ENCODE data around the gene CPNE4.

DNA sequence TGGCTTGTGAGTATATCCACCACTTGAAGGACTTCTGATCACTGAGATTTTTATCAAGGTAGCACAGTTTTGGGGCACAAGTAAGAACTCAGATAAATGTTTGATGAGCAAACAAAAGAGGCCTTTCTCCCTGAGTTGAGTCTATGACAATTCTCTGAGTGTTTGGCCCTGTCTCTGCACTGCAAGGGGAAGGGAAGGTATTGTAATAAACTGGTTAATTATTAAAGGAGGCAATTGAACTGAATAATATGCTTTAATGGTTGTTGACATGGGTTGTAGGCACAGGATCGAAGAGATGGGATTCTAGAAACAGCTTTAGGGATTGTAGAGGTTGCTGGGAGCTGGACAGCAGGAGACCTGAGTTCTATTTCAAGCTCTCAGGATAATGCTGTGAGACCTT, 437.0 kb downstream of the CPNE4 start:
- TF ChIP-seq EZH2phosphoT487 (IDR thresholded peaks at IDR 0.05; ENCODE audit: borderline replicate concordance, low read length) = no peak
- TF ChIP-seq, protein P1, sequence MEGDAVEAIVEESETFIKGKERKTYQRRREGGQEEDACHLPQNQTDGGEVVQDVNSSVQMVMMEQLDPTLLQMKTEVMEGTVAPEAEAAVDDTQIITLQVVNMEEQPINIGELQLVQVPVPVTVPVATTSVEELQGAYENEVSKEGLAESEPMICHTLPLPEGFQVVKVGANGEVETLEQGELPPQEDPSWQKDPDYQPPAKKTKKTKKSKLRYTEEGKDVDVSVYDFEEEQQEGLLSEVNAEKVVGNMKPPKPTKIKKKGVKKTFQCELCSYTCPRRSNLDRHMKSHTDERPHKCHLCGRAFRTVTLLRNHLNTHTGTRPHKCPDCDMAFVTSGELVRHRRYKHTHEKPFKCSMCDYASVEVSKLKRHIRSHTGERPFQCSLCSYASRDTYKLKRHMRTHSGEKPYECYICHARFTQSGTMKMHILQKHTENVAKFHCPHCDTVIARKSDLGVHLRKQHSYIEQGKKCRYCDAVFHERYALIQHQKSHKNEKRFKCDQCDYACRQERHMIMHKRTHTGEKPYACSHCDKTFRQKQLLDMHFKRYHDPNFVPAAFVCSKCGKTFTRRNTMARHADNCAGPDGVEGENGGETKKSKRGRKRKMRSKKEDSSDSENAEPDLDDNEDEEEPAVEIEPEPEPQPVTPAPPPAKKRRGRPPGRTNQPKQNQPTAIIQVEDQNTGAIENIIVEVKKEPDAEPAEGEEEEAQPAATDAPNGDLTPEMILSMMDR (IDR thresholded peaks at IDR 0.05; ENCODE audit: low read depth, low read length, poor library complexity, severe bottlenecking) = no peak

Data from DOHH2 (cell line).